GM18526 (cell line): Measurements from ENCODE around the gene GALNT14.

ENCODE experiments used
- POLR2A ChIP-seq: IDR thresholded peaks from 3 replicates; pipeline ENCODE4 v1.6.1; 2011; ENCODE audit not compliant: insufficient read length; ENCODE audit errors: extremely low read depth

GALNT14 gene

GRCh38 chr2:31110998-31111397 is 27.2 kb downstream of the GALNT14 start:
- TF ChIP-seq POLR2A: no peak

- no peak for TF ChIP-seq POLR2A
Measured at GRCh38 chr2:31110431-31110830, 27.8 kb downstream of the GALNT14 start.

GRCh38 chr2:31109633-31110192 is 28.5 kb downstream of the GALNT14 start:
- no peak for TF ChIP-seq POLR2A

GRCh38 chr2:31108561-31109286 is 29.5 kb downstream of the GALNT14 start:
- TF ChIP-seq POLR2A: no peak

GRCh38 chr2:31107591-31108300 is 30.5 kb downstream of the GALNT14 start:
- TF ChIP-seq POLR2A: no peak

- TF ChIP-seq POLR2A: no peak
Measured at GRCh38 chr2:31101701-31102100, 36.5 kb downstream of the GALNT14 start.

GRCh38 chr2:31097962-31098613 is 40.2 kb downstream of the GALNT14 start:
- no peak for TF ChIP-seq POLR2A

- TF ChIP-seq POLR2A: no peak
Measured at GRCh38 chr2:31090188-31090587, 48.1 kb downstream of the GALNT14 start.

GRCh38 chr2:31089645-31090044 is 48.6 kb downstream of the GALNT14 start:
- no peak for TF ChIP-seq POLR2A

- no peak for TF ChIP-seq POLR2A
Measured at GRCh38 chr2:31088504-31089195, 49.6 kb downstream of the GALNT14 start.

- no peak for TF ChIP-seq POLR2A
Measured at GRCh38 chr2:31087491-31087890, 50.7 kb downstream of the GALNT14 start.

- TF ChIP-seq POLR2A: no peak
Measured at GRCh38 chr2:31086590-31086989, 51.6 kb downstream of the GALNT14 start.

- TF ChIP-seq POLR2A: no peak
Measured at GRCh38 chr2:31083234-31083993, 54.8 kb downstream of the GALNT14 start.

- TF ChIP-seq POLR2A: no peak
Measured at GRCh38 chr2:31082002-31082401, 56.2 kb downstream of the GALNT14 start.
